IPS-15b (cell line): ENCODE data around the gene MYB.
"Not testable (repeated sequence)": the region's sequence is repeated elsewhere in the genome, so short reads cannot be mapped to it uniquely, and the experiment has no call there.

Experiments
- H3K27me3 ChIP-seq: one replicate; pipeline ENCODE4 v1.6.1; 2013; ENCODE audit warnings: low read length; ENCODE audit not compliant: control insufficient read depth, insufficient read depth
- H3K36me3 ChIP-seq: one replicate; pipeline ENCODE4 v1.6.1; 2013; ENCODE audit warnings: low read length; ENCODE audit not compliant: control insufficient read depth, insufficient read depth
- H3K4me1 ChIP-seq: one replicate; pipeline ENCODE4 v1.6.1; 2013; ENCODE audit warnings: mild to moderate bottlenecking, low read length; ENCODE audit not compliant: control insufficient read depth, insufficient read depth
- H3K4me3 ChIP-seq: one replicate; pipeline ENCODE4 v1.5.1; 2013; ENCODE audit warnings: low read depth, low read length
- H3K9ac ChIP-seq: one replicate; pipeline ENCODE4 v1.6.1; 2013; ENCODE audit warnings: low read depth, mild to moderate bottlenecking, low read length
- H3K9me3 ChIP-seq: one replicate; pipeline ENCODE4 v1.6.1; 2013; ENCODE audit warnings: mild to moderate bottlenecking, low read length; ENCODE audit not compliant: control insufficient read depth, insufficient read depth

The MYB gene

DNA sequence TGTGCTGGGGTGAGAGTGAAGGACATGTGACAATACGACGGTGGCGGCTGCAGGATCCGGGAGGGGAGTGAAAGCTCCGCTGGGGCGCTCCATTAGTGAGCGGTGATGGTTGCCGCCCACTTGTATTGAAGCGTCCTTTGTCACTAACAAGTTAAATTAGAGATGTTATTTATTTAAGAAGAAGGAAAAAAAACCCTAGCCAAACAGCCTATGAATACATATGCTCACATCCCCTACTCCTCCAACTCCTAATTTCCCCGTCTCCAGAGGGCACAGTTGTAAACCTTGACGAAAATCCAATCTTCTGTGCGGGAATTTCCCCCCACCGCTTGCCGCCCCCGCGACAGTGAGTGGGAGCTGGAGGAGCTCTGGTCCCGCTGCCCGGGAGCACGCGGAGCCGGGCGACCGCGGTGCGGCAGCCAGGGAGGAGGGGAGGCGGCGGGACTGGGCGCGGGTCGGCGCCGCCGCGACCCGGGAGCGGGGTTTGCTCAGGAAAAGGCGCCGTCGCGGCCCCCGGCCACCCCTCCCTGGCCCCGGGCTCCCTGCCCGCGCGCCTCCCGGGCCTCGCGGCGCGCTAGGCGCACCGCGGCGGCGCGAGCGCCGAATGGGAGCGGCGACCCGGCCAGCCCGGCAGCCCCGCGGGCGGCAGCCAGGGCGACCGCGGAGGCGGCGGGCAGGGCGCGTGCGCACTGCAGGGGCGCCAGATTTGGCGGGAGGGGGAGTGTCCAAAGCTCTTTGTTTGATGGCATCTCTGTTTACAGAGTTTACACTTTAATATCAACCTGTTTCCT lies at the start of gene MYB:
MYB (plus strand) TSS at position 767 of the 791 bp plus-strand sequence. CDS start 206 bp downstream, outside the sequence.
- no peaks in the 10 kb centered on the region for H3K9me3 ChIP-seq
- peak within 1 kb of the TSS; percentile 73 for H3K4me3 ChIP-seq
- H3K9ac ChIP-seq: peak within 1 kb of the TSS; percentile 47
- H3K36me3 ChIP-seq: no peaks in the 10 kb centered on the region
- peaks cover 25% of the 10 kb centered on the region for H3K27me3 ChIP-seq
- peaks cover 6% of the 10 kb centered on the region for H3K4me1 ChIP-seq

DNA sequence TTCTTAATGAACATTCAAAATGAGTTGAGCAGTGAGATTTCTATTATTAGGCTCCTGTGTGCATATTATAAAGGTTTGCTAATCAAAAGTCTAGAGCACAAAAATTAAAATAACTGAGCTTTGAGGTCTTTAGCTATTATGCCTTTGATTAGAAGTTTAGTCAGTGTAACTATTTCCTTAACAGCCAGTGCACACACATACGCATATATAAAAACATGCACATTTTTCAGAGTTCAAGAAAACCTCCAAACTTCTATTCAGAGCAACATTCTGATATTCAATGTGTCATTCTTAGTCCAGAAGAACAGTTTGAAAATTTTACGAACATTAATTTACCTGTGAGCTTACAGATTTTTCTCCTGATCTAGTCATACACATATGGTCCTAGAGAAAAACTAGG lies 48.3 kb upstream of the MYB start:
- Histone ChIP-seq H3K4me1 (no peaks in the 10 kb centered on the region), H3K9me3 (no peaks in the 10 kb centered on the region), H3K9ac (no peak overlapping the region), H3K36me3 (no peaks in the 10 kb centered on the region), H3K27me3 (no peaks in the 10 kb centered on the region), H3K4me3 (no peak overlapping the region)

GRCh38 chr6:135135835-135136234 lies 45.3 kb upstream of the MYB start:
- H3K4me3 ChIP-seq: no peak overlapping the region
- no peaks in the 10 kb centered on the region for H3K36me3 ChIP-seq
- no peak overlapping the region for H3K9ac ChIP-seq
- no peaks in the 10 kb centered on the region for H3K9me3 ChIP-seq
- H3K27me3 ChIP-seq: no peaks in the 10 kb centered on the region
- no peaks in the 10 kb centered on the region for H3K4me1 ChIP-seq

- H3K9ac ChIP-seq: no peak overlapping the region
- no peaks in the 10 kb centered on the region for H3K36me3 ChIP-seq
- H3K4me3 ChIP-seq: no peak overlapping the region
- H3K27me3 ChIP-seq: no peaks in the 10 kb centered on the region
- peaks cover 2% of the 10 kb centered on the region for H3K4me1 ChIP-seq
- no peaks in the 10 kb centered on the region for H3K9me3 ChIP-seq
Measured at GRCh38 chr6:135137826-135138225, 43.3 kb upstream of the MYB start.

DNA sequence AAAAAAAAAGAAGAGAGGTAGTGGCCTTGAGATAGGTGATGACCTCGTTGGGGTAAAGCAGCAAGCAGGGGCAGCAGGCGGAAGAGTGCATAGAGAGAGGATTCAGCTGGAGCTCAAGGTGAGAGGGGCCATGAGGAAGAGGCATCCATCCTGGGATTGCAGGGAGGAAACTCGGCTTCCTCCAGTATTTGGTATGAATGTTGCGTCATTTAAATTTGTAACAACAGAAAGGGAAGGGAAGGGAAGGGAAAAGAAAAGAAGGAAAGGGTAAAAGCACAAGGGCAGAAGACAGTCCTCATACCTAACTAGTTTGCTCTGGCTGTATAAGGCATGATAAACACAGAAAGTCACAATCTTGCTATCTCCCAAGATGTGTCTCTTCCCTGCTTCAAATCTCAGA lies 39.9 kb upstream of the MYB start:
- Histone ChIP-seq H3K4me3 (no peak overlapping the region), H3K4me1 (peaks cover 2% of the 10 kb centered on the region), H3K9me3 (no peaks in the 10 kb centered on the region)

DNA sequence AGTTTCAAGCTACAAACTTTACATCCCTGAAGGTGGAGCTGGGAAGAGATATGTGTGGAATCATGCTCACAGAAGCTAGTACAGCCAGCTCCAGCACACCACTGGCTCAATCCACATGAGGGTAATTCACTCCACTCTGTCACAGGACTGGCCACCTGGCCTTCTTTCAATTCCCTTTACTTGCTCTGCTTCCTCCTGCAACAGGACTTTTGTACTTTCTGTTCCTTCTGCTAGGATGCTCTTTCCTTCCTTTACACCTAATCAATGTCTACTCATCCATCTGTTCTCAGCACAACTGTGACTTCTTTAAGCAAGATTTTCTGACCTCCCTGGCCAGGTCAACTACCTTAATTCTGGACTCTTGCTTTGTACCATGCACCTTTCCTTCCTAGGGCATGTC lies 39.4 kb upstream of the MYB start:
- Histone ChIP-seq H3K4me3 (no peak overlapping the region), H3K4me1 (peaks cover 2% of the 10 kb centered on the region), H3K9me3 (no peaks in the 10 kb centered on the region), H3K36me3 (no peaks in the 10 kb centered on the region), H3K9ac (no peak overlapping the region), H3K27me3 (no peaks in the 10 kb centered on the region)

More for the DNA sequence above, 39.9 kb upstream of the MYB start:
- H3K27me3 ChIP-seq: no peaks in the 10 kb centered on the region
- H3K36me3 ChIP-seq: no peaks in the 10 kb centered on the region
- H3K9ac ChIP-seq: no peak overlapping the region

GRCh38 chr6:135142232-135142631 lies 38.9 kb upstream of the MYB start:
- not testable (repeated sequence) for H3K9ac ChIP-seq, H3K4me3 ChIP-seq, H3K27me3 ChIP-seq, H3K9me3 ChIP-seq, H3K4me1 ChIP-seq, H3K36me3 ChIP-seq

DNA sequence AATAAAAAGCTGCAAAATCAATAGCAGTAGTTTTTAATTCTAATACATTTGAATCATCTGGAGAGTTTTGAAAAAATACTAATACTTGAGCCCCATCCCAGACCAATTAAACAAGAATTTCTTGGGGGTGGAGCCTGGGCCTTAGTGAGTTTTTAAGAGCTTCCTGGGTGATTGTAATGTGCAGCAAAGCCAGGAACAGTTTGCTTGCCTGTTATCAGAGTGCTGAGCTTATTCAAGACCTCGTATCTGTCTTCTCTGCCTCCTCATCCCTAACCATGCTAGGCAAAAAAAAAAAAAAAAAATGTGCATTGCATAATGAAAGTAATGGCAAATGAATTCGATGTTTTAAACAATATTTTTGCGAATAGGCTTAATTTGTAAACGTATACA lies 36.4 kb upstream of the MYB start:
- Histone ChIP-seq H3K9ac (no peak overlapping the region), H3K9me3 (no peaks in the 10 kb centered on the region), H3K27me3 (no peaks in the 10 kb centered on the region), H3K36me3 (no peaks in the 10 kb centered on the region), H3K4me1 (peaks cover 2% of the 10 kb centered on the region), H3K4me3 (no peak overlapping the region)

- Histone ChIP-seq H3K36me3 (no peaks in the 10 kb centered on the region), H3K4me1 (peaks cover 2% of the 10 kb centered on the region), H3K4me3 (no peak overlapping the region), H3K9me3 (no peaks in the 10 kb centered on the region), H3K27me3 (no peaks in the 10 kb centered on the region), H3K9ac (no peak overlapping the region)
Measured at GRCh38 chr6:135145063-135145800, 35.9 kb upstream of the MYB start.

DNA sequence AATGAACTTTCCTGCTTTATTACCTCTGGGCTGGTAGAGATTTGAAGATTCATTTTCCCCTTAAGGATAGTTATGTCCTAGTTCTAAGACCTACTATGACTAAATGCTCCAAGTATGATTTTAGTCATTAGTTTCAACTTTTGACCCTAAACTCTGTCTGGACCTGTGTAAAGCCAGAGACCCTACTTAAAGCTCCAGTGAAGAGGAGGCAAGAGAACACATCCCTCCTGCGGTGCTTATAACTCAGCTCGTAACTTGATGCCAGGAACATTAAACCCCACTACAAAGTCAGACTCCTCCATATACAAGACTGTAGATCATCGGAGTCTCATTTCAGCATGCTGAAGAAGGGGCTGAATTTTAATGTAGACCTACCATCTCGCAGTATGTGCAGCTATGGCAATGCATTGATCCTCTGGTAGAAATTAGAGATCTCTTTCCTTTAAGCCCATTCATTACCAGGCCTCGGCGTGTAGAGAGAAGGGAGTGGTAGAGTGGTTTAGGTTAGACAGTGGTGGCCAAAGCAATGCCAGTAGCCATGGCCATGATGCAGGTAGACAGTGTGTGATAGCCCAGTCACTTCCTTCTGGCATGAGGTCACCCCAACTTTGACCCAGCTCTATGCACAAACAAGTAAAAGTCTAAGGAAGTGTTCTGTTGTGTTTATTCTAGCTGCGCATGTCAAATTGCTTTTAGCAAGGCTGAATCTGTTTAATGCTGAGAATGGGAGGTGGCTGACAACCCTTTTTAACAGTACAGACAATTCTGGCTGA lies 34.8 kb upstream of the MYB start:
- Histone ChIP-seq H3K27me3 (no peaks in the 10 kb centered on the region), H3K9ac (no peak overlapping the region), H3K4me3 (no peak overlapping the region), H3K4me1 (peaks cover 1% of the 10 kb centered on the region), H3K9me3 (no peaks in the 10 kb centered on the region), H3K36me3 (no peaks in the 10 kb centered on the region)

- no peaks in the 10 kb centered on the region for H3K36me3 ChIP-seq
- no peak overlapping the region for H3K9ac ChIP-seq
Measured at GRCh38 chr6:135147637-135148592, 33.2 kb upstream of the MYB start.

More at GRCh38 chr6:135147637-135148592, 33.2 kb upstream of the MYB start:
- Histone ChIP-seq H3K4me1 (no peaks in the 10 kb centered on the region), H3K9me3 (no peaks in the 10 kb centered on the region), H3K27me3 (no peaks in the 10 kb centered on the region), H3K4me3 (no peak overlapping the region)
